H1 (cell line): ENCODE data around the gene CSRNP3. TPM values are rescaled to one million over a fixed set of nuclear protein-coding genes. Genes with fewer than 3 reads are reported as not detected.

Experiments
- CTCF ChIA-PET: fragments of 300-600 bp; sonication (Branson Sonifier 250); formaldehyde crosslinking; loops from one replicate; lab custom pipeline; 2021; ENCODE audit not compliant: partially characterized antibody; lab: Charles Lee
- POLR2A ChIA-PET: fragments of 300-600 bp; sonication (Branson Sonifier 250); formaldehyde crosslinking; loops from one replicate; lab custom pipeline; 2021; ENCODE audit warnings: inconsistent platforms; ENCODE audit not compliant: partially characterized antibody; lab: Charles Lee
- DNase-seq, 2 experiments: peaks; one replicate each; pipeline versions ENCODE4 v3.0.0 to v3.0.0-alpha.2; 2010 to 2022; ENCODE audit warnings: low spot score in 2 of 2, low read depth in 1 of 2, mixed read lengths in 1 of 2
- FAIRE-seq: peaks from 2 replicates; lab custom pipeline; 2011; peaks lifted over from hg19 to GRCh38; lab: Jason Lieb, UNC
- H2AFZ ChIP-seq: 2 replicates; pipeline ENCODE4 v1.8.1; 2012; ENCODE audit warnings: low read length, inconsistent platforms
- H2AK5ac ChIP-seq: 2 replicates; pipeline ENCODE4 v1.6.1; 2013; ENCODE audit warnings: low read depth, low read length
- H2BK120ac ChIP-seq: replicated peaks from 2 replicates; pipeline ENCODE3; 2013; ENCODE audit warnings: low read depth, low read length, inconsistent platforms
- H2BK12ac ChIP-seq: 2 replicates; pipeline ENCODE4 v1.6.1; 2013; ENCODE audit warnings: low read depth, low read length
- H2BK15ac ChIP-seq: 2 replicates; pipeline ENCODE4 v1.6.1; 2013; ENCODE audit warnings: low read length
- H2BK20ac ChIP-seq: 2 replicates; pipeline ENCODE4 v1.6.1; 2013; ENCODE audit warnings: low read length
- H2BK5ac ChIP-seq: 2 replicates; pipeline ENCODE4 v1.6.1; 2013; ENCODE audit warnings: low read depth, low read length
- H3K14ac ChIP-seq: 2 replicates; pipeline ENCODE4 v1.6.1; 2013; ENCODE audit warnings: inconsistent platforms; ENCODE audit not compliant: insufficient read length
- H3K18ac ChIP-seq: 2 replicates; pipeline ENCODE4 v1.6.1; 2013; ENCODE audit warnings: low read length; ENCODE audit errors: extremely low read depth
- H3K23ac ChIP-seq: 2 replicates; pipeline ENCODE4 v1.6.1; 2013; ENCODE audit warnings: inconsistent platforms; ENCODE audit not compliant: insufficient read length
- H3K23me2 ChIP-seq: 2 replicates; pipeline ENCODE4 v1.6.1; 2013; ENCODE audit warnings: low read depth, low read length
- H3K27ac ChIP-seq: 2 replicates; pipeline ENCODE4 v1.6.1; 2011; ENCODE audit warnings: low read depth, low read length, inconsistent platforms
- H3K27me3 ChIP-seq, 4 experiments: replicated peaks in 1 of 4; 1 replicate in 1 of 4; 2 replicates in 3 of 4; pipeline versions ENCODE4 v1.6.1 to v1.8.1; 2011 to 2013; ENCODE audit warnings: low read length in 3 of 4, mild to moderate bottlenecking in 3 of 4, inconsistent platforms in 2 of 4, mixed read lengths in 2 of 4, moderate library complexity in 1 of 4; ENCODE audit not compliant: control insufficient read depth in 3 of 4, insufficient read depth in 3 of 4; ENCODE audit errors: extremely low read depth in 1 of 4
- H3K36me3 ChIP-seq, 4 experiments: 2 replicates each; pipeline versions ENCODE4 v1.6.1 to v1.8.1; 2011 to 2013; ENCODE audit warnings: mild to moderate bottlenecking in 4 of 4, low read length in 3 of 4, moderate library complexity in 2 of 4, control low read depth in 1 of 4, inconsistent platforms in 1 of 4; ENCODE audit not compliant: insufficient read depth in 4 of 4, control insufficient read depth in 2 of 4
- H3K4ac ChIP-seq: replicated peaks from 2 replicates; pipeline ENCODE3; 2013; ENCODE audit warnings: low read length, low read depth, mixed read lengths, inconsistent platforms; ENCODE audit not compliant: insufficient read length
- H3K4me1 ChIP-seq, 4 experiments: replicated peaks in 1 of 4; 1 replicate in 1 of 4; 2 replicates in 3 of 4; pipeline versions ENCODE4 v1.6.1 to v1.8.1; 2011 to 2013; ENCODE audit warnings: low read length in 3 of 4, inconsistent platforms in 2 of 4, mixed read lengths in 1 of 4; ENCODE audit not compliant: insufficient read depth in 4 of 4, control insufficient read depth in 3 of 4
- H3K4me2 ChIP-seq, 2 experiments: 2 replicates each; pipeline versions ENCODE4 v1.6.1 to v1.8.1; 2011 to 2013; ENCODE audit warnings: low read depth in 2 of 2, low read length in 2 of 2, control low read depth in 1 of 2, inconsistent platforms in 1 of 2, mild to moderate bottlenecking in 1 of 2; ENCODE audit not compliant: insufficient read depth in 1 of 2
- H3K4me3 ChIP-seq, 4 experiments: fragments of 200-600, 300-600 bp in 1 of 4; sonication (generic), shearing (Covaris generic), sonication (Bioruptor Twin) in 1 of 4; 2 replicates each; pipeline versions ENCODE4 v1.5.1 to v1.8.1; 2011 to 2016; ENCODE audit warnings: low read length in 4 of 4, low read depth in 3 of 4, control low read depth in 2 of 4, inconsistent platforms in 2 of 4, mild to moderate bottlenecking in 2 of 4, mixed read lengths in 1 of 4, moderate library complexity in 1 of 4; ENCODE audit not compliant: insufficient read depth in 2 of 4; ENCODE audit errors: extremely low read depth in 1 of 4
- H3K56ac ChIP-seq: replicated peaks from 2 replicates; pipeline ENCODE3; 2013; ENCODE audit warnings: low read depth, mild to moderate bottlenecking, mixed read lengths, low read length, inconsistent platforms; ENCODE audit not compliant: insufficient read length
- H3K79me1 ChIP-seq: 2 replicates; pipeline ENCODE4 v1.6.1; 2013; ENCODE audit warnings: low read depth, low read length, control low read depth
- H3K79me2 ChIP-seq, 2 experiments: 2 replicates each; pipeline versions ENCODE4 v1.6.1 to v1.8.1; 2012 to 2013; ENCODE audit warnings: low read length in 2 of 2, mild to moderate bottlenecking in 2 of 2, inconsistent platforms in 1 of 2; ENCODE audit not compliant: insufficient read depth in 2 of 2, control insufficient read depth in 1 of 2
- H3K9ac ChIP-seq, 4 experiments: replicated peaks in 1 of 4; 1 replicate in 1 of 4; 2 replicates in 3 of 4; pipeline versions ENCODE4 v1.6.1 to v1.8.1; 2011 to 2013; ENCODE audit warnings: low read depth in 3 of 4, low read length in 3 of 4, control low read depth in 2 of 4, mild to moderate bottlenecking in 2 of 4, moderate library complexity in 2 of 4, inconsistent platforms in 1 of 4; ENCODE audit errors: extremely low read depth in 1 of 4
- H3K9me3 ChIP-seq, 2 experiments: 2 replicates each; pipeline versions ENCODE4 v1.6.1 to v1.8.1; 2012 to 2013; ENCODE audit warnings: mild to moderate bottlenecking in 2 of 2, moderate library complexity in 2 of 2, control low read depth in 1 of 2, inconsistent platforms in 1 of 2, low read depth in 1 of 2, low read length in 1 of 2, mixed read lengths in 1 of 2; ENCODE audit not compliant: insufficient read depth in 2 of 2
- H4K20me1 ChIP-seq, 2 experiments: replicated peaks in 1 of 2; 2 replicates each; pipeline versions ENCODE3 to v1.8.1; 2011 to 2013; ENCODE audit warnings: inconsistent platforms in 2 of 2, low read length in 2 of 2, mild to moderate bottlenecking in 1 of 2; ENCODE audit not compliant: insufficient read depth in 2 of 2, control insufficient read depth in 1 of 2
- H4K5ac ChIP-seq: 2 replicates; pipeline ENCODE4 v1.6.1; 2013; ENCODE audit warnings: low read length, low read depth, mixed read lengths, inconsistent platforms; ENCODE audit not compliant: insufficient read length
- H4K8ac ChIP-seq: 2 replicates; pipeline ENCODE4 v1.8.0; 2013; ENCODE audit warnings: mild to moderate bottlenecking, moderate library complexity, low read length, inconsistent platforms; ENCODE audit not compliant: insufficient read depth; ENCODE audit errors: extremely low read depth
- H4K91ac ChIP-seq: replicated peaks from 2 replicates; pipeline ENCODE3; 2013; ENCODE audit warnings: low read length, mixed read lengths, inconsistent platforms; ENCODE audit not compliant: insufficient read length
- ASH2L ChIP-seq: fragments of 200-600, 300-600 bp; sonication (generic); IDR thresholded peaks from one replicate; pipeline ENCODE4 v1.7.1; 2017; ENCODE audit warnings: low read length
- CEBPB ChIP-seq: IDR thresholded peaks from 2 replicates; pipeline ENCODE4 v1.6.1; 2012; ENCODE audit warnings: low read depth, low read length
- GABPA ChIP-seq: IDR thresholded peaks from 2 replicates; pipeline ENCODE4 v1.6.1; 2011; ENCODE audit warnings: mild to moderate bottlenecking, low read length, moderate library complexity, borderline replicate concordance; ENCODE audit not compliant: insufficient read depth
- MAFK ChIP-seq: IDR thresholded peaks from 2 replicates; pipeline ENCODE4 v1.6.1; 2012; ENCODE audit warnings: low read depth, mild to moderate bottlenecking, improper control_type of control experiment, low read length
- ZNF274 ChIP-seq: IDR thresholded peaks from 2 replicates; pipeline ENCODE4 v1.7.0; 2012; ENCODE audit warnings: low read length, borderline replicate concordance; ENCODE audit errors: extremely low read depth
- WGBS, 2 experiments: shearing (Covaris generic) in 1 of 2; methylation state at CpG; one replicate each; pipeline versions ENCODE4 v1.1.6 to v1.1.7; 2013 to 2015; ENCODE audit warnings: low lambda C conversion rate in 2 of 2, mixed read lengths in 2 of 2, inconsistent platforms in 1 of 2, low coverage in 1 of 2, missing lambda C conversion rate in 1 of 2; ENCODE audit not compliant: insufficient replicate concordance in 2 of 2, insufficient coverage in 1 of 2, insufficient read length in 1 of 2; ENCODE audit errors: extremely low coverage in 1 of 2, missing lambda C conversion rate in 1 of 2; 5-methylcytosine and 5-hydroxymethylcytosine counted together
- polyA plus RNA-seq, 7 experiments: library from polyadenylated mRNA; depleted of rRNA in 3 of 7; stranded (reverse) in 5 of 7; unstranded in 2 of 7; fragments of >200 nt in 5 of 7; fragments of 200-250 nt in 2 of 7; gene quantifications; 1 replicate in 5 of 7; 2 replicates in 1 of 7; 4 replicates in 1 of 7; pipeline versions ENCODE4 v1.2.1 to v1.2.3, GENCODE V29; 2011 to 2013; ENCODE audit warnings: missing spikeins in 2 of 7, mixed read lengths in 2 of 7
- total RNA-seq: library from RNA; stranded (reverse); fragmentation: NEBNext Ultra II Directional; extraction: Animal tissue kit (Norgen Biotek cat#: 25700); gene quantifications from 2 replicates; pipeline ENCODE4 v1.2.1, GENCODE V29; 2021
- TF ChIP-seq, protein P1 (sequence below): IDR thresholded peaks from 2 replicates; pipeline ENCODE4 v1.6.1; 2012; ENCODE audit warnings: inconsistent platforms
- TF ChIP-seq, protein P2 (sequence below): IDR thresholded peaks from 2 replicates; pipeline ENCODE4 v1.6.1; 2012; ENCODE audit warnings: low read length, inconsistent platforms

CSRNP3 gene
- total and polyA plus RNA-seq, 2 of the 8 experiments (the other 6 are each of a cell fraction or from before 2014, with no cell fraction given) = 1.3 to 6.5 TPM

DNA sequence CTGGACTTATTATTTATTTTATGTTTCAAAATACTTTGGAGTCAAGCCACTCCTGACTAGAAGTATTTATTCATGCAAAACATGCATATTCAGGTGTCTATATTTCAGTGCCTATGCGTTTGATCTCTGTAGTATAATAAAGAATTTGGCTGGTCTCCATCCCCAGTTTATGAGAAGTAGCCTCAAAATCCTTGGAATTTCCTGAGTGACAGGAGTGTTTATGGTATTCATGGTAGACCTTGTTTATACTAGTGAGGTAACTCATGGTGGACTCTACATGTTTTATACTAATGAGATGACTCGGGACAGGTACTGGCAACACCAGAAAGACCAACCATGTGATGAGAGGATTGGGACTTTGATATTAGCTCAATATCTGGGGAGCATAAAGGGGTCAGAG lies 43.9 kb upstream of the CSRNP3 start:
- Histone ChIP-seq H3K27ac (no peak overlapping the region), H3K14ac (no peak overlapping the region), H3K18ac (no peak overlapping the region), H3K23me2 (no peaks in the 10 kb centered on the region), H2BK20ac (no peak overlapping the region), H4K8ac (no peak overlapping the region), H3K9ac (no peak overlapping the region), H3K4me3 (no peak overlapping the region), H2AK5ac (no peak overlapping the region), H3K79me2 (no peaks in the 10 kb centered on the region), H4K5ac (no peak overlapping the region), H3K9me3 (peaks cover 8 to 17% of the 10 kb centered on the region in 2 experiments; a peak in 3 of 4 replicates), H3K79me1 (no peaks in the 10 kb centered on the region), H4K20me1 (no peaks in the 10 kb centered on the region), H2BK5ac (no peak overlapping the region), H4K91ac (no peak overlapping the region), H3K23ac (no peak overlapping the region), H3K36me3 (no peaks in the 10 kb centered on the region), H3K4ac (no peak overlapping the region), H2AFZ (no peak overlapping the region), H3K4me2 (no peak overlapping the region), H2BK120ac (no peak overlapping the region), H3K27me3 (no peaks in the 10 kb centered on the region), H2BK12ac (no peak overlapping the region), H3K4me1 (peaks cover 0 to 2% (median 0%) of the 10 kb centered on the region in 4 experiments; a peak in 1 of 7 replicates), H3K56ac (no peak overlapping the region), H2BK15ac (no peak overlapping the region)
- DNase-seq = no peak
- WGBS, 2 experiments = 85% methylated on average over 2 of the region's 2 CpGs; no CpG with 5 or more reads in 1 of the 2 experiments
- no peak for TF ChIP-seq GABPA
- TF ChIP-seq MAFK = no peak
- TF ChIP-seq CEBPB = no peak
- TF ChIP-seq ASH2L = no peak
- TF ChIP-seq ZNF274 = no peak
- TF ChIP-seq, protein P1, sequence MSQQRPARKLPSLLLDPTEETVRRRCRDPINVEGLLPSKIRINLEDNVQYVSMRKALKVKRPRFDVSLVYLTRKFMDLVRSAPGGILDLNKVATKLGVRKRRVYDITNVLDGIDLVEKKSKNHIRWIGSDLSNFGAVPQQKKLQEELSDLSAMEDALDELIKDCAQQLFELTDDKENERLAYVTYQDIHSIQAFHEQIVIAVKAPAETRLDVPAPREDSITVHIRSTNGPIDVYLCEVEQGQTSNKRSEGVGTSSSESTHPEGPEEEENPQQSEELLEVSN = no peak
- TF ChIP-seq, protein P2, sequence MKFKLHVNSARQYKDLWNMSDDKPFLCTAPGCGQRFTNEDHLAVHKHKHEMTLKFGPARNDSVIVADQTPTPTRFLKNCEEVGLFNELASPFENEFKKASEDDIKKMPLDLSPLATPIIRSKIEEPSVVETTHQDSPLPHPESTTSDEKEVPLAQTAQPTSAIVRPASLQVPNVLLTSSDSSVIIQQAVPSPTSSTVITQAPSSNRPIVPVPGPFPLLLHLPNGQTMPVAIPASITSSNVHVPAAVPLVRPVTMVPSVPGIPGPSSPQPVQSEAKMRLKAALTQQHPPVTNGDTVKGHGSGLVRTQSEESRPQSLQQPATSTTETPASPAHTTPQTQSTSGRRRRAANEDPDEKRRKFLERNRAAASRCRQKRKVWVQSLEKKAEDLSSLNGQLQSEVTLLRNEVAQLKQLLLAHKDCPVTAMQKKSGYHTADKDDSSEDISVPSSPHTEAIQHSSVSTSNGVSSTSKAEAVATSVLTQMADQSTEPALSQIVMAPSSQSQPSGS = no peak
- FAIRE-seq = no peak
- POLR2A ChIA-PET = no interaction called here
- CTCF ChIA-PET = interaction anchor here (1.5 to 1.8 kb wide), 2 partner anchors 9 to 273 kb away, joined by 4 to 5 read pairs; no protein-coding TSS in a partner anchor
